ENCODE measurements around the gene PDAP1.
"Not testable (repeated sequence)": the region's sequence is repeated elsewhere in the genome, so short reads cannot be mapped to it uniquely, and the experiment has no call there.

Gene PDAP1

GRCh38 chr7:99408379-99409191, at the start of gene PDAP1, which contains the start of gene BUD31:
Gene PDAP1 (minus strand): TSS chr7:99408597. CDS start chr7:99408548, 49 bp downstream.
Gene BUD31 (plus strand): TSS chr7:99408969. CDS start chr7:99411093, 2,124 bp downstream.
- peak; percentile 94 for DNase-seq

GRCh38 chr7:99457650-99458493, 49.5 kb upstream of the PDAP1 start:
- DNase-seq = no peak

GRCh38 chr7:99457050-99457649, 48.8 kb upstream of the PDAP1 start:
- DNase-seq = no peak

GRCh38 chr7:99456288-99456687, 47.9 kb upstream of the PDAP1 start:
- DNase-seq = no peak

GRCh38 chr7:99455874-99456273, 47.5 kb upstream of the PDAP1 start:
- DNase-seq = no peak

- DNase-seq = no peak
These were observed 44.7 kb upstream of the PDAP1 start for GRCh38 chr7:99453105-99453504.

- DNase-seq = no peak
These were observed 44.1 kb upstream of the PDAP1 start for GRCh38 chr7:99452541-99452940.

- DNase-seq = no peak
These were observed 43.5 kb upstream of the PDAP1 start for GRCh38 chr7:99451936-99452335.

- no peak for DNase-seq
These were observed 40.9 kb upstream of the PDAP1 start for GRCh38 chr7:99449326-99449725.

GRCh38 chr7:99448855-99449254, 40.5 kb upstream of the PDAP1 start:
- DNase-seq = no peak

GRCh38 chr7:99447943-99448342, 39.5 kb upstream of the PDAP1 start:
- no peak for DNase-seq

- DNase-seq = no peak
These were observed 37.7 kb upstream of the PDAP1 start for GRCh38 chr7:99446096-99446495.

GRCh38 chr7:99440195-99440594, 31.8 kb upstream of the PDAP1 start:
- no peak for DNase-seq

- peak; percentile 97 for DNase-seq
These were observed 30.4 kb upstream of the PDAP1 start, which contains the start of the genes CPSF4 and PTCD1 for GRCh38 chr7:99438573-99439480. Gene CPSF4 (plus strand): TSS chr7:99438943. CDS start chr7:99439083, 140 bp downstream. Gene PTCD1 (minus strand): TSS chr7:99438798. CDS start chr7:99435242, 3,556 bp downstream.

GRCh38 chr7:99437946-99438572, 29.7 kb upstream of the PDAP1 start:
- no peak for DNase-seq

GRCh38 chr7:99433158-99433557, 24.8 kb upstream of the PDAP1 start:
- no peak for DNase-seq

GRCh38 chr7:99431756-99432540, 23.6 kb upstream of the PDAP1 start:
- DNase-seq = not testable (repeated sequence)

- no peak for DNase-seq
These were observed 21.4 kb upstream of the PDAP1 start for GRCh38 chr7:99429756-99430155.

GRCh38 chr7:99428972-99429566, 20.7 kb upstream of the PDAP1 start:
- no peak for DNase-seq

Data from activated CD4-positive, alpha-beta T cell treated with anti-CD3 and anti-CD28 coated beads, Interleukin-2, Interleukin-6, amounts not matched to agents 100 ng/mL and 50 ng/mL, durations not matched to agents 16 hours and 8 hours (primary cell).